ENCODE results near the gene MAP3K4.

DNA sequence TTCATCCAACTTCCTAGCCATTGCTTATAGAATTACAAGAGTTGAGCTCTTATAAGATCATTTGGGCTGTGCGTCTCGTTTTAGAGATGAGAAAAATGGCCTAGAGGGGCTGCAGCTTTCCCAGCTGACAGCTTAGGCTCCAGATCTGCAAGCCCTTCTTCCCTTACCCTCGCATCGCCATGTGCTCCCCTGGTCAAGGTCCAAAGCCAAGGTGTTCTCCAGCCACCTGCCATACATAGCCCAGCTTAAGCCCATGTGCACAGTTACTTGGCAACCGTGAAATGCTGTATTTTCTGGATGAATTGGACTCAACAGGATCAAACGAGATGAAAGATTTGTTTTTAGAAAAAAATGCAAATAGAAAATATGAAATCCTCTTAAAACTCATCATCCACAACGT lies 7.9 kb downstream of the MAP3K4 start:
- TF ChIP-seq, protein P1, sequence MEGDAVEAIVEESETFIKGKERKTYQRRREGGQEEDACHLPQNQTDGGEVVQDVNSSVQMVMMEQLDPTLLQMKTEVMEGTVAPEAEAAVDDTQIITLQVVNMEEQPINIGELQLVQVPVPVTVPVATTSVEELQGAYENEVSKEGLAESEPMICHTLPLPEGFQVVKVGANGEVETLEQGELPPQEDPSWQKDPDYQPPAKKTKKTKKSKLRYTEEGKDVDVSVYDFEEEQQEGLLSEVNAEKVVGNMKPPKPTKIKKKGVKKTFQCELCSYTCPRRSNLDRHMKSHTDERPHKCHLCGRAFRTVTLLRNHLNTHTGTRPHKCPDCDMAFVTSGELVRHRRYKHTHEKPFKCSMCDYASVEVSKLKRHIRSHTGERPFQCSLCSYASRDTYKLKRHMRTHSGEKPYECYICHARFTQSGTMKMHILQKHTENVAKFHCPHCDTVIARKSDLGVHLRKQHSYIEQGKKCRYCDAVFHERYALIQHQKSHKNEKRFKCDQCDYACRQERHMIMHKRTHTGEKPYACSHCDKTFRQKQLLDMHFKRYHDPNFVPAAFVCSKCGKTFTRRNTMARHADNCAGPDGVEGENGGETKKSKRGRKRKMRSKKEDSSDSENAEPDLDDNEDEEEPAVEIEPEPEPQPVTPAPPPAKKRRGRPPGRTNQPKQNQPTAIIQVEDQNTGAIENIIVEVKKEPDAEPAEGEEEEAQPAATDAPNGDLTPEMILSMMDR (IDR thresholded peaks at IDR 0.05), result no peak
- TF ChIP-seq EP300 (IDR thresholded peaks at IDR 0.05; ENCODE audit: low read depth), result no peak
- no peak for TF ChIP-seq POLR2A (IDR thresholded peaks at IDR 0.05)
- TF ChIP-seq POLR2AphosphoS5 (IDR thresholded peaks at IDR 0.05), result no peak
